Hematopoietic multipotent progenitor cell treated with erythropoietin and hydrocortisone succinate and interleukin-3 and kit ligand, for 15 days (in vitro differentiated cells): ENCODE measurements around the gene TCTA.
"Not testable (repeated sequence)": the region's sequence is repeated elsewhere in the genome, so short reads cannot be mapped to it uniquely, and the experiment has no call there.

Source experiments
- DNase-seq: peaks from one replicate; pipeline ENCODE4 v3.0.0-alpha.2; 2015; ENCODE audit warnings: low spot score

Gene TCTA, protein sequence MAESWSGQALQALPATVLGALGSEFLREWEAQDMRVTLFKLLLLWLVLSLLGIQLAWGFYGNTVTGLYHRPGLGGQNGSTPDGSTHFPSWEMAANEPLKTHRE

DNA sequence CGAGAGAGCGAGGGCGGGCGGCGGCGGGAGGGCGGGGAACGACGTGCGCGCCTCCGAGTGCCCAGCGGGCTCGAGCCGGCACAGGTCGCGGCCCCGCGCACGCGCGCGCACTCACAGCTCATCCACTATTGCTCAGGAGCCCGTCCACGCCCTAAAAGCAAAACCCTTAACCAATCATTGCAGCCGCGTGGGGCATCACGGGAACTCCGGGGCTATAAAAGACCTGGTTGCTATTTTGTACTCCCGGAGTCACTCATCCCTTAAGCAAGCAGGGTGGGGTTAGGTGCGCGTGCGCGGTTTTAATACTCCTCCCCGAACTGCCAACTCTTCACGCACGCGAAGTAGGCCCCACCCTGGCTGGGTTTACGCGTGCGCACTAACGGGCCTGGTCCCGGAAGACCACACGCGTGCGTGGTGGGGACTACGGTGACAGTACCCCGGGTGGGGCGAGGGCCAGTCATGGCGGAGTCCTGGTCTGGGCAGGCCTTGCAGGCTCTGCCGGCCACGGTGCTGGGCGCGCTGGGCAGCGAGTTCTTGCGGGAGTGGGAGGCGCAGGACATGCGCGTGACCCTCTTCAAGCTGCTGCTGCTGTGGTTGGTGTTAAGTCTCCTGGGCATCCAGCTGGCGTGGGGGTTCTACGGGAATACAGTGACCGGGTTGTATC lies at the start of gene TCTA, which contains the start of gene RHOA:
Gene TCTA (plus strand): TSS at position 456 of the 664 bp plus-strand sequence. CDS start 4 bp downstream, at position 460.
Gene RHOA (minus strand): TSS at position 9 of the 664 bp plus-strand sequence. CDS start 36,387 bp downstream, outside the sequence.
- DNase-seq, result peak; percentile 100

DNA sequence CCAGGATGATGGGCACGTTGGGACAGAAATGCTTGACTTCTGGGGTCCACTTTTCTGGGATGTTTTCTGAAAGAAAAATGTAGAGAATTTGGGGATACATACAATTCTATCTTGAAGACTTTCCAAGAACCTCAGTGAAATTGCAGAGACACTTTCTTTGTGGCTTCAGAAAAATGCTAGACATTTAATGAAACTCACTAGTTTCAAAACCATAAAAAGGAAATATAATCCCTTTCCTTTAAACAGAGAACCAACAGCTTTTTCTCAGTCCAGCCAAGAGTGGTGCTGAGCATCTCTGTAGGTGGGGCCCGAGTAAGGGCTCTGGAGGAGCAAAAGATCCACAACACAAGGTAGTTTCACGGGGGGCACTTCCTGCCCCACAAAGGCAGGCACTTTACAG lies 49.7 kb upstream of the TCTA start:
- DNase-seq, result no peak

DNA sequence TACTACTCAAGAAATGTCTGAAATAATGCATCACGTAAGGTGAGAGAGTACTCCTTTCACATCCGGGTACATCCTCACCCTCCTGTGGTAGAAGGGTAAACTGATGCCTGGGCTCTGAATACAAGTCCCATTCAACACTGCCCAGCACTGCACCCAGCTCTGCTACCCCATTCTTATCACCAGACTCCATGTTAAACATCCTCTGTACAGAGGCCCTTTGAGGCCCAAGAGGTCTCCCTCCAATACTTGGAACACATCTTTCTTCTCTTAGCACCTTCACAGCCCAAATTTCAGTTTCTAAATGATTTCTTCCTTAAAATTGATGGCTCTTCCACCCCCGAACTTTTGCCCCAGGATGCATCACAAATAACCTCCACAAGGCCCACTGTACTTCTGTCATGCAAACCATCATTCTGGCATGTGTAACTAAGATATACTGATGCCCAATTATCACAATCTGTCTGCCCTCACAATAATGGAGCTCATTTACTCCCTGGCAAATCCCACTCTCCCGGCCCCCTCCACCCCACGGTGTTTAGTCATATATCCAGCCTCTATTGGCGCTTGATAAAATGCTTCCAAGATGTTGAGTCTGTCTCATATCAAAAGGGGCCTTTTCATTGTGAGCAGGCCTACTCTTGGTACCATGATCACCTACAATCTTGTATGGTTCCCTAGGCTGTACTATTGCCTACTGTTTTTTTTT lies 41.5 kb upstream of the TCTA start:
- DNase-seq, result no peak

DNA sequence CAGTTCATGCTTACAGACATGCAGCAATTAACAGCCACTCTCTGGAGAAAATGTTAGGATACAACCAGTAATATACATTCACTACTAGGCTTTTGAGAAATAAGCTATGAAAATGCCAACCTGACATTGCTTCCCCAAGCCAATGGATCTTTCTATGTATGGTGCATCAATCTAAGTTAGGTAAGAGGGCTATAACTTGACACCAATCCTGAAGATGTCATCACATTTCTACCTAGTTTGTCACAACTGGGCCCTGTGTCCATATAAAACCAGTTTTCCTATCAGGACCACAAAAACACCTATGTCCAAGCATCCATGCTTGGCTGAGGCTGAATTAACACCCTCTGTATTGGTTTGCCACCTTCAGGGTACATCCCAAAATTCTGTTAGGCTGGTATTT lies 40.3 kb upstream of the TCTA start:
- no peak for DNase-seq

DNA sequence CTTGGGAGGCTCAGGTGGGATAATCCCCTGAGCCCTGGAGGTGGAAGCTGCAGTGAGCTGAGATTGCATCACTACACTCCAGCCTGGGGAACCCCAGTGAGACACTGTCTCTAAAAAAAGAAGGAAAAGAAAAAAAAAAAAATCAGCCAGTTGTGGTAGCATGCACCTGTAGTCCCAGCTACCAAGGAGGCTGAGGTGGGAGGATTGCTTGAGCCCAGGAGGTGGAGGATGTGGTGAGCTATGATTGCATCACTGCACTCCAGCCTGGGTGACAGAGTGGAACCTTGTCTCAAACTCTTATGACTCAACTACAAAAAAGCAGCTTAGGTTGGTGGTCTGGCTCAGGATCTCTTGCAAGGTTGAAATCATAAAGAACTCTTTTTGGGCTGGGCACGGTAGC lies 34.7 kb upstream of the TCTA start:
- no peak for DNase-seq

DNA sequence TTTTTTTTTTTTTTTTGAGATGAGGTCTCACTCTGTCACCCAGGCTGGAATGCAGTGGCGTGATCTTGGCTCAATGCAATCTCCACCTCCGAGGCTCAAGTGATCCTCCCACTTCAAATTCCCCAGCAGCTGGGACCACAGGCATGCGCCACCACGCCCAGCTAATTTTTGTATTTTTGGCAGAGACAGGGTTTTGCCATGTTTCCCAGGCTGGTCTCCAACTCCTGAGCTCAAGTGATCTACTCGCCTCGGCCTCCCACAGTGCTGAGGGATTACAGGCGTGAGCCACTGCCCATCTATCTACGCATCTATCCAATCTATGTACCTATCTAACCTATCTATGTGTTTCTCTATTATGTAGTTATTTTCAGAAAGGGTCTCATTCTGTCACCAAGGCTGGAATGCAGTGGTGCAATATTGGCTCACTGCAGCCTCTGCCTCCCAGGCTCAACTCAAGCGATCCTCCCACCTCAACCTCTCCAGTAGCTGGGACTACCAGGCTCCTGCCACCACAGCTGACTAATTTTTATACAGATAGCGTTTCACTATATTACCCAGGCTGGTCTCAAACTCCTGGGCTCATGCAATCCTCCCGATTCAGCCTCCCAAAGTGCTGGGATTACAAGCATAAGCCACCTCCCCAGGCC lies 33.9 kb upstream of the TCTA start:
- DNase-seq, result no peak

DNA sequence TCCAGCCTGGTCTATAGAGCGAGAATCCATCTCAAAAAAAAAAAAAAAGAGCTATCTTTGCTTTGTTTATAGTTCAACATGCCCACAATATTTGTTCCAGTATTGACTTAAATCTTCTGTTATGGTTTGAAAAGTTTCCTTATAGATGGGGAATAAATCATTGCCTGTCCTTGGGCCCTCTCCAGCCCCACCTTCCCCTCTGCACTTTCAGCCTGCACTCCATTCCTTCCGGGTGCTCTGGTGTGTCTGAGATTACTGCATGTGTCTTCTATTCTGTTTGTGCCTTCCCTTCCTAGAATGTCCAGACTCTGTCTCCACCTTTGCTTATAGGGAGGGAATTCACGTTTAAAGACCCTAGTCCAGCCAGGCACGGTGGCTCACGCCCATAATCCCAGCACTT lies 28.8 kb upstream of the TCTA start:
- DNase-seq, result no peak

DNA sequence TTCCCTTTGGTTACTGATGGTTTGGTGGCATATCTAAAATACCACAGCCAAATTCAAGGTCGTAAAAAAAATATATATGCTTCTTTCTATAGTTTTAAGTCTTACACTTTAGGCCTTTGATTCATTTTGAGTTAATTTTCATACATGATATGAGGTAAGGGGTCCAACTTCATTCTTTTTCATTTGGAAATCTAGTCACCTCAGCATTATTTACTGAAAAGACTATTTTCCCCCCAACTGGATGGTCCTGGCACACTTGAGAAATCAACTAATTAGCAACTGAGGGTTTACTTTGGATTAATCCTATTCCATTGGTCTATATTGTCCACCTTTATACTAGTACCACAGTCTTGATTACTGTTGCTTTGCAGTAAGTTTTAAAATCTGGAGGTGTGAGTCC lies 26.6 kb upstream of the TCTA start:
- DNase-seq, result no peak

DNA sequence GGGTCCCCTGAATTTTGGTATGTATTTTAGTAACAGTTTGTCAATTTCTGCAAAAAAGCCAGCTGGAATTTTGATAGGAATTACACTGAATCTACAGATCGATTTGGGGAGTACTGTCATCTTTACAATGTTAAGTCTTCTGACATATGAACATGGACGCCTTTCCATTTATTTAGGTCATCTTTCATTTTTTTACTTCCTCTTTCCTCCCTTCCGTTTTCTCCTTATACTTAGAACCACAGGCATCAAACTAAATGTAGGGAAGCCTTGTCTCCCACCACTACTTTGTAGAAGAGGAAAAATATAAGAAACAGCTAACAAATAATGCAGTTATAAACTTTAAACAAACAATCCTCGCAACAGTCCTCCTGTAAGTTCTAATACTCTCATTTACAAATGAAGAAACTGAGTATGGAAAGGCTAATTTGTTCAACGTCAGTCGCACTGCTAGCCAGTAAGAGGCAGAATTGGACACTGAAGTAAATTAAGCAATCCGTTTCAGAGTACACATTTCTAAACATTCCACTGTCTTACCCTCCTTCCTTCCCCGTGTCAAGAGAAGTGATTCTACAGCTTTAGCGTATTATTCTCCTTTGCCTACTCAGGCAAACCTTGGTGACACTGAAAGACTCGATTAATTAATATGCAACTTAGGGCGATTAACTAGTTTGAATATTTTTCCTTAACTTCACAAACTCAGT lies 26.0 kb upstream of the TCTA start:
- no peak for DNase-seq

DNA sequence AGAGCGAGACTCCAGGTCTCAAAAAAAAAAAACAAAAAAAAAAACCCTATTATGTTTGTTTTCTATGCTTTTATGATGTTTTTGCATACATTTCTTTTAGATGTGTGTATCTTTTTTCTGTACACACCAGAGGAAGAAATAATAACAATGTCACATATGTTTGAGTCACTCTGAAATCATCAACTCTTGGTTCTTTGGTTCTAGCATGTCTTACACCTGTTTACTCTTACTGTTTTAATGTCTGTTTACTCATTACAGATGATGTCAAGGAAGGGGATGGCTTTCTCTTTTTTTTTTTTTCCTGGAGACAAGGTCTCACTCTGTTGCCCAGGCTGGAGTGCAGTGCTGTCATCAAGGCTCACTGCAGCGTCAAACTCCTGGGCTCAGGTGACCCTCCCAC lies 24.5 kb upstream of the TCTA start:
- DNase-seq, result no peak

DNA sequence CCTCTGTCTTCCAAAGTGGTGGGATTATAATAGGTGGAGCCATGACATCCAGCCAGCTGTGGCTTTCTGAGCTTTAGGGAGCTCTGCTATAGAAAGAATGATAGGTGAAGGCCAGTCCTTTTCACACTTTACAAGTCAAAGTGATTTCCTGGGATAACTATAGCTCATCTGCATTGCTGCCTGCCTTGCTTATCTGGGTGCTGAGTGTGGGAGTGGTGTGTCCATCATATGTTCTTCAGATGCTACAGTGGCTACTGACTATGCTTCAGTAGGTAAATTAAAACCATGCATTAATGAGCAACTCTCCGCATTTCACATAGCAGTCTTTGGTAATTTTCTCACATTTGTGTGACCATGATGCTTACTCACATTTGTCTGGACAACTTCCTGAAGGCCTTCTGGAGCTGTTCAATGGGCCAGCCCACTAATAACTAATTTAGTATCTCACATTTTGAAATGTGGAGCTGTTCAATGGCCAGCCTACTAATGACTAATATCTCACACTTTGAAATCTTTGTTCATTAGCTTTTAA lies 23.9 kb upstream of the TCTA start:
- DNase-seq, result no peak

DNA sequence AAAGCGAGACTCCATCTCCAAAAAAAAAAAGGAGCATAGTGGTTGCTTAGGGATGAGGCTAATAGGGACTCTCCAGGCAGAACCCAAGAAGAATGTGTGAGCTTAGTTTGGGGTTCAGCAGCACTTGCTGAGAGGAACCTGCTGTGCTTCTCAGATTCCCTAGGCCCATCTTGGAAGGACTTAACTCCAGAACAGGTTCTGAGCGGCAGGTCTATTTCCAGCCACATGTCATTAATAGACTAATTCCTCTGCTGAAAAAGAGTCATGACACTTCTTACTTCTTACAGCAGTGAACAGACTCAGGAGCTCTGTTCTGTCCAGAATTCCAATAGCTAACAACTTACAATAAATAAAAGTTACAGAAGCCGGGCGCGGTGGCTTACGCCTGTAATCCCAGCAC lies 22.9 kb upstream of the TCTA start:
- no peak for DNase-seq

DNA sequence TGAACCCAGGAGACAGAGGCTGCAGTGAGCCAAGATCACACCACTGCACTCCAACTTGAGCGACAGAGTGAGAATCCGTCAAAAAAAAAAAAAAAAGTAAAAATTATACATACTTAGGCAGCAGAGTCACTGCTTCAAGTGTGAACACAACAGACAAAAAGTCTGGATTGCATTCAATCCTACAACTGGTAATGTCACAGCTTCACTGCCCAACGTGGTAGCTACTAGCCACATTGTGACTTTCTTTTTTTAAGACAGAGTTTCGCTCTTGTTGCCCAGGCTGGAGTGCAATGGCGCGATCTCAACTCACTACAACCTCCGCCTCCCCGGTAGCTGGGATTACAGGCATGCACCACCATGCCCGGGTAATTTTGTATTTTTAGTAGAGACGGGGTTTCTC lies 20.9 kb upstream of the TCTA start:
- DNase-seq, result not testable (repeated sequence)

DNA sequence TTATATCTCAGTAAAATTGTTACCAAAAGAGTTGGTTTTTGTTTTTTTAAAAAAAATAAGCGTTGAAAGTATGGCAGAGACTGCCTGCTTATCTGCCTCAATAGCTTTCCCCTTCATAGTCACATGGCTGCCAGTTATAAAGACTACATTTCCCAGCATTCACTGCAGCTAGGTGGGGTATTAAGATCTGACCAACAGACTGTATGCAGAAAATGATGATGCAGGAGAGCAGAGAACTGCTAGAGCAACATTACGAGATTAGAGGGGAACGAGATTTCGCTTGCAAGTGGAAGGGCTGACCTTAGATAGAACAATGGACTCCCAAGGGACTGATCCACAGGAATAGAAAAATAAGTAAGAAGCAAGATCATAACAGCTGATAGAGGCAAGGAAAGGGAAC lies 14.8 kb upstream of the TCTA start:
- DNase-seq, result peak; percentile 77

DNA sequence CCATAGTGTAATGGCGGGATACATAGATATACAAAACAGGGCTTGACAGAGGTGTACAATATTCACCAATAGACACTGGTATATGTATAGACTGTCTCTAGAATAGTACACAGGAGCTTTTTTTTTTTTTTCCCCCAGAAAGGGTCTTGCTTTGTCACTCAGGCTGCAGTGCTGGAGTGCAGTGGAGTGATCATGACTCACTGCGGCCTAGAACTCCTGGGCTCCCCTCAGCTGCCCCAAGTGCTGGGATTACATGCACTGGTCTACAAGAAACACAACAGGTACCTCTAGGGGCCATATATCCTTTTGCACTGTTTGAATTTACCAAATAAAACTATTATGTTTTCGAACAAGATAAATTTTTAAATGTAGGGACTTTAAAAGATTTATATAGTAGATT lies 12.8 kb upstream of the TCTA start:
- no peak for DNase-seq

DNA sequence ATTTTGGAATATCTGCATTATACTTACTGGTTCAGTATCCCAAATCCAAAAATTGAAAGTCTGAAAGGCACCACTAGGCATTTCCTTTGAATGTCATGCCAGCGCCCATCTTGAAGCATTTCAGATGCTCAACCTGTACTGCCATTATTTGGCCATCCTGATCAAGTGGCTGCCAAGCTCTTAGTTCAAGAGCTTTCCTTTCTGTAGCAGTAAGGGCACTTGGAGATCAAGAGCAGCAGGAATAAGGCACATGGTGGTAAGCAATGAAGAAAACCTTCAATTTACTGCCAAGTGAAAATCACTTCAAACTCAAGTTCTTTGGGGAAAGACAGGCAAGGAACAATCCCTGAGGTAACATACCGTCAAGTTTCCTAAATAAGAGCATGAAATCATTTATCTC lies 10.5 kb upstream of the TCTA start:
- DNase-seq, result no peak

DNA sequence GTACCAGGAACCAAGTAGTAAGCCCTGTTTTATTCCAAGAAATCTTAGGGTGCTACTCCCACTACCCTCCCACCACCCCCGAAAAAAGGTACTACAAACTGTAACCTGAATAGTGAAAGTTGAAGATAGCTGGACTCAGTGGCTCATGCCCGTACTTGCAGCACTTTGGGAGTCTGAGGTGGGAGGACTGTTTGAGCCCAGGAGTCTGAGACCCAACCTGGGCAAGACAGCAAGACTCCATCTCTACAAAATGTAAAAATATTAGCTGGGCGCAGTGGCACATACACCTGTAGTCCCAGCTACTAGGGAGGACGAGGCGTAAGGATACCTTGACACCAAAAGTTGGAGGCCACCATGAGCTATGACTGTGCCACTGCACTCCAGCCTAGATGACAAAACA lies 8.3 kb upstream of the TCTA start:
- DNase-seq, result no peak

DNA sequence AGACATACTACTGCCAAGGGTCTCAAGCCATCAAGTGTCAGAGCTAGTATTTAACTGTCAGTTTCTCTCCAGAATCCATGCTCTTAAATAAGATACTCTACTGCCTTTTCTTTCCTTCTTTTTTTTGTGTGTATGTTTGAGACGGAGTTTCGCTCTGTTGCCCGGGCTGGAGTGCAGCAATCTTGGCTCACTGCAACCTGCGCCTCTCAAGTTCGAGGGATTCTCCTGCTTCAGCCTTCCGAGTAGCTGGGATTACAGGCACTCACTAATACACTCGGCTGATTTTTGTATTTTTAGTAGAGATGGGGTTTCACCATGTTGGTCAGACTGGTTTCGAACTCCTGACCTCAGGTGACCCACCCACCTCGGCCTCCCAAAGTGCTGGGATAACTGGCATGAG lies 6.7 kb upstream of the TCTA start:
- not testable (repeated sequence) for DNase-seq

DNA sequence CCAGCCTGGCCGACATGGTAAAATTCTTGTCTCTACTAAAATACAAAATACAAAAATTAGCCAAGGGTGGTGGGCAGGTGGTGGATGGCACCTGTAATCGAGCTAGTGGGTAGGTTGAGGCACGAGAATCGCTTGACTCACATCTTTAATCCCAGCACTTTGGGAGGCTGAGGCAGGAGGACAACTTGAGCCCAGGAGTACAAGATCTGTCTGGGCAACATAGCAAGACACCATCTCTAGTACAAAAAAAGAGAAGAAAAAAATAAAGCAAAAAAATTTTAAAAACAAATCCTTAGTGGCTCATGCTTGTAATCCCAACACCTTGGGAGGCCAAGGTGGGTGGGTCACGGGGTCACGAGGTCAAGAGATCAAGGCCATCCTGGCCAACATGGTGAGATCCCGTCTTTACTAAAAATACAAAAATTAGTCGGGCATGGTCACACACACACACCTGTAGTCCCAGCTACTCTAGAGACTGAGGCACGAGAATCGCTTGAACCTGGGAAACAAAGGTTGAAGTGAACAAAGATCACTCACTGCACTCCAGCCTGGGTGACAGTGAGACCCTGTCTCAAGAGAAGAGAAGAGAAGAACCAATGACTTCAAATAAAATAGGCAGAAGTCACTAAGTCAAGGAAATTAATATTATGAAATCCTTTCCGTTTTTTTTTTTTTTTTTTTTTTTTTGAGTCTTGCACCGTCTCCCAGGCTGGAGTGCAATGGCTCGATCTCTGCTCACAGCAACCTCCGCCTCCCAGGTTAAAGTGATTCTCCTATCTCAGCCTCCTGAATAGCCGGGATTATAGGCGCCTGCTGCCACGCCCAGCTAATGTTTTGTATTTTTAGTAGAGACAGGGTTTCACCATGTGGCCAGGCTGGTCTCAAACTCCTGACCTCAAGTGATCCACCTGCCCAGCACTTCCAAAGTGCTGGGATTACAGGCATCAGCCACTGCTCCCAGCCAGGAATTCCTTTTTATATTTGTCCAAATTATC lies 5.4 kb upstream of the TCTA start:
- DNase-seq, result no peak

DNA sequence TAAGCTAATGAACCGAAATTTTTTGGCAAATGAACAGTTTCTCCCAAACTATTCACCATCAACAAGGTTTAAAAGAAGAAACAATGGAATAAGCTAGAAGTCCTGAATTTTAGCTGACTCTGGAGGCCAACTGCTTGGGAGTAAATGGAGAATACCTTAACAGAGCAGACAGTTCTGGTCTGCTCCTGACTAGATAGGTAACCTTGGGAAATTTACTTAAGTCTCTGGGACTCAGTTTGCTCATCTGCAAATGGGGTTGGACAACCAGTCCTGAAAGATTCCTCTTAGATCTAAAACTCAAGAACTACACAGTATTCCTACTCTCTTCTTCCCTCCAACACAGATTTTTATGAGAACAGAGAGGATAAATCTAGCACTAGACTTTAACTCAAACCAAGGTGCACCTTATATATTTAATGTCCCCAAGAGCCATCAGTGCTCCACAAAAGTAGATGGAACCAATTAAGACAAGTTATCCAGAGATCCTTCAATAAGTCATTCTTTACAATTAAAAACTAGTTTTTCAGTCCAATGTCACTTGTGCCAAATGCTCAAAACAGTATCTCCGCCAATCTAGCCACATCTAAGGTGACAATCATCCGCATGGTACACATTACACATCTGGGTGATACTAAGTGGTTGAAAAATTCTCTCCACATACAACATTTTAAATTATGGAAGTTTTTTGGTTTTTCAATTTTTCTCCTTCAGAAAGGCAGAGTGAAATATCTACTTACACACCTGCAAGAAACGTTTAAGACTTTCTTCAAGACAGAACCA lies 2.0 kb upstream of the TCTA start:
- no peak for DNase-seq
